ENCODE data around the gene CELF3.

DNA sequence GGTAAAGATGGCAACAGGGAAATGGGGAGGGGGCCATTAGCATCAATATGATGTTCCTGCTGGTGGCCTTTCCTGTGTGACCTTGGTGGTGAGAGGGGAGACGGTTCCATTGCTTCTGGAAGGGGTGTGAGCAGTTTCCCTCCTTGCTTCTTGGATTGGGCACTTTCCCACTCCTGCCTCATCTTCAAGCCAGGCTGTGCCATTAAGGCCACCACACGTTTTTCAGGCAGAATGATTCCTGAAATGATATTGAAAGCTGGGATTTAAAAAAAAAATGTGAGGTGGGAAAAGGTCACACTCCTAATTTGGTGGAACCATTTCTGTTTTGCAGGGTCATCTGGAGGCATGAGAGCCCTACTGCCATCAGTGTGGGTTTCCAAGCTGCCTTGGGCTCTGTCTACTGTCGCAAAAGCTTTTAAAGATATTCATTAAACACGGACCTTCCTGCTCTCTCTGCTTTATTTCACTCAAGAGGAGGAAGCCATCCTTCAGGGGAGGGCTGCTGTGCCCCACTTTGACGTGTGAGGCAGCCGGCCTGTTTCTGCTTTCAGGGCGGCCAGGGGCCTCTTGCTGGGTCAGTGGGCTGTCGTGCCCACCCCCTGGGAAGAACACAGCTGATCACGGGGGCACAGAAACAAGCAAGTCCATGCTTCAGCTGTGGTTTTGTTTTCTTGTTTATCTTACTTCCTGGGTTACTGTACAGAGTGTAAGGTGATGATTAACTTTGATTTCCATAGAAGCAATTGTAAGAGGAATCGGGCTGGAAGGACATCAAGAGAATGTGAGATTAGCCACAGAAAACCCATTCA is 12.8 kb upstream of the CELF3 start:
- TF ChIP-seq, protein P1, sequence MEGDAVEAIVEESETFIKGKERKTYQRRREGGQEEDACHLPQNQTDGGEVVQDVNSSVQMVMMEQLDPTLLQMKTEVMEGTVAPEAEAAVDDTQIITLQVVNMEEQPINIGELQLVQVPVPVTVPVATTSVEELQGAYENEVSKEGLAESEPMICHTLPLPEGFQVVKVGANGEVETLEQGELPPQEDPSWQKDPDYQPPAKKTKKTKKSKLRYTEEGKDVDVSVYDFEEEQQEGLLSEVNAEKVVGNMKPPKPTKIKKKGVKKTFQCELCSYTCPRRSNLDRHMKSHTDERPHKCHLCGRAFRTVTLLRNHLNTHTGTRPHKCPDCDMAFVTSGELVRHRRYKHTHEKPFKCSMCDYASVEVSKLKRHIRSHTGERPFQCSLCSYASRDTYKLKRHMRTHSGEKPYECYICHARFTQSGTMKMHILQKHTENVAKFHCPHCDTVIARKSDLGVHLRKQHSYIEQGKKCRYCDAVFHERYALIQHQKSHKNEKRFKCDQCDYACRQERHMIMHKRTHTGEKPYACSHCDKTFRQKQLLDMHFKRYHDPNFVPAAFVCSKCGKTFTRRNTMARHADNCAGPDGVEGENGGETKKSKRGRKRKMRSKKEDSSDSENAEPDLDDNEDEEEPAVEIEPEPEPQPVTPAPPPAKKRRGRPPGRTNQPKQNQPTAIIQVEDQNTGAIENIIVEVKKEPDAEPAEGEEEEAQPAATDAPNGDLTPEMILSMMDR (IDR thresholded peaks at IDR 0.05; ENCODE audit: borderline replicate concordance, extremely low read depth, low read length, poor library complexity, severe bottlenecking) = no peak
- no peak for TF ChIP-seq EZH2 (IDR thresholded peaks at IDR 0.05; ENCODE audit: borderline replicate concordance, low read depth, low read length, severe bottlenecking)
